ENCODE measurements around the gene RETSAT.

GRCh38 chr2:85302121-85302520 lies 52.2 kb downstream of the RETSAT start:
- TF ChIP-seq CTCF (IDR thresholded peaks at IDR 0.05) (no peak), POLR2A (IDR thresholded peaks at IDR 0.05) (no peak), POLR2AphosphoS5 (IDR thresholded peaks at IDR 0.05) (peak in 3 of 4 donors; percentile 15 to 57 (median 41)), EP300 (IDR thresholded peaks at IDR 0.05) (no peak)

All from sigmoid colon (tissue), 4 donors.